WTC11 (cell line): Measurements from ENCODE around the gene PTPRU.

Experiments
- TF ChIP-seq, protein P1 (sequence below): sonication (generic); formaldehyde crosslinking; IDR thresholded peaks from 2 replicates; pipeline ENCODE4 v1.8.0; 2022; ENCODE audit warnings: missing genetic modification reagents
- TF ChIP-seq, protein P2 (sequence below): fragments of 250-450 bp; sonication (Bioruptor Pico); conservative IDR thresholded peaks from 2 replicates; pipeline ENCODE4 v1.9.0; 2021; ENCODE audit warnings: mild to moderate bottlenecking
- TF ChIP-seq, protein P3 (sequence below): fragments of 200-600 bp; IDR thresholded peaks from 2 replicates; pipeline ENCODE4 v1.8.0; 2022; ENCODE audit warnings: antibody characterized with exemption
- TF ChIP-seq, protein P4 (sequence below): sonication (generic); formaldehyde crosslinking; conservative IDR thresholded peaks from 2 replicates; pipeline ENCODE4 v1.8.1; 2022; ENCODE audit warnings: mild to moderate bottlenecking, missing genetic modification reagents

DNA sequence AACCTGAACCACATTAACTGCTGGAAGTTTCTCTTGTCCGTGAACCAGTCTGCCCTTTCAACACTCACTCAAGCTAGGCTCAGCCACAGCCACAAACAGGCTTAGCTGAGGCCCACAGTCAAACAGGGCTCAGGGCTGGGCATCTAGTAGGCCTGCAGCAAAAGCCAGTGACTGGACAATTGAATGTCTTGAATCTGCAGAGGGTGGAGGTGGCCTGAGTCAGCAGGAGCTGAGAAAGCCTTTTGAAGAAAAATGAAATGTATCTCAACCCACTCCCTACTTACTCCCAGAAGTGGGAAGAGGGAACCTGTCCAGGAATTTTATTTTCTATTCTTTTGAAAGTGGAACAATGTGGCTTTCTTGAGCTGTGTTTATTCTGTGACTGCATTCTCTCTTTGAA lies 95.4 kb downstream of the PTPRU start:
- TF ChIP-seq, protein P1, sequence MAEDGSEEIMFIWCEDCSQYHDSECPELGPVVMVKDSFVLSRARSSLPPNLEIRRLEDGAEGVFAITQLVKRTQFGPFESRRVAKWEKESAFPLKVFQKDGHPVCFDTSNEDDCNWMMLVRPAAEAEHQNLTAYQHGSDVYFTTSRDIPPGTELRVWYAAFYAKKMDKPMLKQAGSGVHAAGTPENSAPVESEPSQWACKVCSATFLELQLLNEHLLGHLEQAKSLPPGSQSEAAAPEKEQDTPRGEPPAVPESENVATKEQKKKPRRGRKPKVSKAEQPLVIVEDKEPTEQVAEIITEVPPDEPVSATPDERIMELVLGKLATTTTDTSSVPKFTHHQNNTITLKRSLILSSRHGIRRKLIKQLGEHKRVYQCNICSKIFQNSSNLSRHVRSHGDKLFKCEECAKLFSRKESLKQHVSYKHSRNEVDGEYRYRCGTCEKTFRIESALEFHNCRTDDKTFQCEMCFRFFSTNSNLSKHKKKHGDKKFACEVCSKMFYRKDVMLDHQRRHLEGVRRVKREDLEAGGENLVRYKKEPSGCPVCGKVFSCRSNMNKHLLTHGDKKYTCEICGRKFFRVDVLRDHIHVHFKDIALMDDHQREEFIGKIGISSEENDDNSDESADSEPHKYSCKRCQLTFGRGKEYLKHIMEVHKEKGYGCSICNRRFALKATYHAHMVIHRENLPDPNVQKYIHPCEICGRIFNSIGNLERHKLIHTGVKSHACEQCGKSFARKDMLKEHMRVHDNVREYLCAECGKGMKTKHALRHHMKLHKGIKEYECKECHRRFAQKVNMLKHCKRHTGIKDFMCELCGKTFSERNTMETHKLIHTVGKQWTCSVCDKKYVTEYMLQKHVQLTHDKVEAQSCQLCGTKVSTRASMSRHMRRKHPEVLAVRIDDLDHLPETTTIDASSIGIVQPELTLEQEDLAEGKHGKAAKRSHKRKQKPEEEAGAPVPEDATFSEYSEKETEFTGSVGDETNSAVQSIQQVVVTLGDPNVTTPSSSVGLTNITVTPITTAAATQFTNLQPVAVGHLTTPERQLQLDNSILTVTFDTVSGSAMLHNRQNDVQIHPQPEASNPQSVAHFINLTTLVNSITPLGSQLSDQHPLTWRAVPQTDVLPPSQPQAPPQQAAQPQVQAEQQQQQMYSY = no peak
- TF ChIP-seq, protein P2, sequence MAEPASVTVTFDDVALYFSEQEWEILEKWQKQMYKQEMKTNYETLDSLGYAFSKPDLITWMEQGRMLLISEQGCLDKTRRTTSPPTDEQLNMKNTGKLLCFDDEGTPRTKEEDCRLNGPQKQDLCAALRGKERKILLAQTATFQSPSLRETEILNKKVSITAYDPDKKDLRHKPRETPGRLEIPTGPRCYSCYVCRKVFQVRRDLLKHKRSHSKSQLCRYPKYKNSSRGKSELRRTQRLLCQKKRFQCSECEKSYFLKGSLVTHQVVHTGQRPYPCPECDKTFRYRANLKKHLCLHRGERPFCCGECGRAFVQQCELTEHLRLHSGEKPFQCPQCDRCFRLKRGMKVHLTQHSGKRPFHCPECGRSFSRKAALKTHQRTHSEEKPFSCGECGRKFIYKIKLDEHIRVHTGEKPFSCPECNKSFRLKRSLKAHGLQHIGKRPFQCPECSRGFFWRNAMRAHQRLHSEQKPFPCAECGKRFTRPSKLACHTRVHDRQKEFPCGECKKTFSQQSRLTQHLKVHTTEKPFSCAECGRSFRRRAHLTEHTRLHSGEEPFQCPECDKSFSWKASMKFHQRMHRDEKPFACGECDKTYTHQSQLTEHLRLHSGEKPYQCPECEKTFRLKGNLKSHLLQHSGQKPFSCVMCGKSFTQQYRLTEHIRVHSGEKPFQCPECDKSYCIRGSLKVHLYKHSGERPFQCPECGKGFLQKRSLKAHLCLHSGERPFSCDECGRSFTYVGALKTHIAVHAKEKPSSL (CRISPR knock-in tag) = no peak
- TF ChIP-seq, protein P3, sequence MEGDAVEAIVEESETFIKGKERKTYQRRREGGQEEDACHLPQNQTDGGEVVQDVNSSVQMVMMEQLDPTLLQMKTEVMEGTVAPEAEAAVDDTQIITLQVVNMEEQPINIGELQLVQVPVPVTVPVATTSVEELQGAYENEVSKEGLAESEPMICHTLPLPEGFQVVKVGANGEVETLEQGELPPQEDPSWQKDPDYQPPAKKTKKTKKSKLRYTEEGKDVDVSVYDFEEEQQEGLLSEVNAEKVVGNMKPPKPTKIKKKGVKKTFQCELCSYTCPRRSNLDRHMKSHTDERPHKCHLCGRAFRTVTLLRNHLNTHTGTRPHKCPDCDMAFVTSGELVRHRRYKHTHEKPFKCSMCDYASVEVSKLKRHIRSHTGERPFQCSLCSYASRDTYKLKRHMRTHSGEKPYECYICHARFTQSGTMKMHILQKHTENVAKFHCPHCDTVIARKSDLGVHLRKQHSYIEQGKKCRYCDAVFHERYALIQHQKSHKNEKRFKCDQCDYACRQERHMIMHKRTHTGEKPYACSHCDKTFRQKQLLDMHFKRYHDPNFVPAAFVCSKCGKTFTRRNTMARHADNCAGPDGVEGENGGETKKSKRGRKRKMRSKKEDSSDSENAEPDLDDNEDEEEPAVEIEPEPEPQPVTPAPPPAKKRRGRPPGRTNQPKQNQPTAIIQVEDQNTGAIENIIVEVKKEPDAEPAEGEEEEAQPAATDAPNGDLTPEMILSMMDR = no peak
- TF ChIP-seq, protein P4, sequence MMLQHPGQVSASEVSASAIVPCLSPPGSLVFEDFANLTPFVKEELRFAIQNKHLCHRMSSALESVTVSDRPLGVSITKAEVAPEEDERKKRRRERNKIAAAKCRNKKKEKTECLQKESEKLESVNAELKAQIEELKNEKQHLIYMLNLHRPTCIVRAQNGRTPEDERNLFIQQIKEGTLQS = no peak
